WTC11 (cell line): ENCODE data around the gene GRIA4. TPM values are rescaled to one million over a fixed set of nuclear protein-coding genes. Genes with fewer than 3 reads are reported as not detected.
A peak's percentile ranks its signal among the peaks of the same experiment; 100 is the strongest.

ENCODE experiments used
- ATAC-seq: fragments of 200-7000 bp; cut with Tn5 transposase; 2 replicates; pipeline ENCODE4 v1.10.0; 2021; ENCODE audit warnings: mild to moderate bottlenecking, moderate library complexity
- CTCF ChIA-PET: fragments of 300-600 bp; sonication (Branson Sonifier 250); formaldehyde crosslinking; loops from one replicate; lab custom pipeline; 2021; ENCODE audit warnings: antibody characterized with exemption; lab: Charles Lee
- POLR2A ChIA-PET: fragments of 350-600 bp; sonication (Branson Sonifier 250); formaldehyde crosslinking; loops from one replicate; lab custom pipeline; 2021; ENCODE audit warnings: antibody characterized with exemption; lab: Charles Lee
- DNase-seq: peaks from one replicate; pipeline ENCODE4 v3.0.0; 2021; ENCODE audit warnings: low spot score
- H3K27ac Mint-ChIP-seq: 2 replicates; pipeline ENCODE4 v1.8.0; 2021; ENCODE audit warnings: mixed read lengths
- H3K27me3 Mint-ChIP-seq: 2 replicates; pipeline ENCODE4 v1.8.0; 2021; ENCODE audit warnings: low read depth, mild to moderate bottlenecking, moderate library complexity, mixed read lengths
- H3K36me3 Mint-ChIP-seq: 2 replicates; pipeline ENCODE4 v1.8.0; 2021; ENCODE audit warnings: mixed read lengths
- H3K4me1 Mint-ChIP-seq: 2 replicates; pipeline ENCODE4 v1.8.0; 2022; ENCODE audit warnings: mixed read lengths
- H3K4me3 Mint-ChIP-seq: 2 replicates; pipeline ENCODE4 v1.8.0; 2021; ENCODE audit warnings: mild to moderate bottlenecking, moderate library complexity, mixed read lengths
- H3K9me3 Mint-ChIP-seq: 2 replicates; pipeline ENCODE4 v1.8.0; 2021; ENCODE audit warnings: mixed read lengths
- ATF1 ChIP-seq: sonication (generic); formaldehyde crosslinking; IDR thresholded peaks from 2 replicates; pipeline ENCODE4 v1.8.1; 2023; ENCODE audit warnings: mild to moderate bottlenecking, moderate library complexity, missing genetic modification reagents
- ATF2 ChIP-seq: sonication (generic); formaldehyde crosslinking; IDR thresholded peaks from 2 replicates; pipeline ENCODE4 v1.8.1; 2022; ENCODE audit warnings: low read depth, missing genetic modification reagents, borderline replicate concordance
- CDX4 ChIP-seq: fragments of 250-450 bp; sonication (Bioruptor Pico); IDR thresholded peaks from 2 replicates; pipeline ENCODE4 v1.9.0; 2021; ENCODE audit warnings: moderate library complexity, mild to moderate bottlenecking, inconsistent platforms, borderline replicate concordance
- ETV6 ChIP-seq: sonication (generic); formaldehyde crosslinking; IDR thresholded peaks from 2 replicates; pipeline ENCODE4 v1.8.1; 2022; ENCODE audit warnings: mild to moderate bottlenecking, missing genetic modification reagents
- FOXJ3 ChIP-seq: sonication (generic); formaldehyde crosslinking; IDR thresholded peaks from 2 replicates; pipeline ENCODE4 v1.9.0; 2021; ENCODE audit warnings: missing genetic modification reagents, mild to moderate bottlenecking, borderline replicate concordance
- FOXP4 ChIP-seq: sonication (generic); formaldehyde crosslinking; IDR thresholded peaks from 2 replicates; pipeline ENCODE4 v1.8.0; 2022; ENCODE audit warnings: mild to moderate bottlenecking, missing genetic modification reagents
- JUN ChIP-seq: sonication (generic); formaldehyde crosslinking; IDR thresholded peaks from 2 replicates; pipeline ENCODE4 v1.8.0; 2023; ENCODE audit warnings: mild to moderate bottlenecking, missing genetic modification reagents
- MAX ChIP-seq: sonication (generic); formaldehyde crosslinking; IDR thresholded peaks from 2 replicates; pipeline ENCODE4 v1.8.0; 2022; ENCODE audit warnings: mild to moderate bottlenecking, missing genetic modification reagents
- MYBL2 ChIP-seq: sonication (generic); formaldehyde crosslinking; IDR thresholded peaks from 2 replicates; pipeline ENCODE4 v1.8.1; 2023; ENCODE audit warnings: mild to moderate bottlenecking, moderate library complexity, missing genetic modification reagents
- NFE2L1 ChIP-seq: sonication (generic); formaldehyde crosslinking; IDR thresholded peaks from 2 replicates; pipeline ENCODE4 v1.8.1; 2023; ENCODE audit warnings: missing genetic modification reagents
- NR2C2 ChIP-seq: sonication (generic); formaldehyde crosslinking; IDR thresholded peaks from 2 replicates; pipeline ENCODE4 v1.8.0; 2022; ENCODE audit warnings: mild to moderate bottlenecking, missing genetic modification reagents
- OVOL2 ChIP-seq: fragments of 250-450 bp; sonication (Bioruptor Pico); IDR thresholded peaks from 2 replicates; pipeline ENCODE4 v1.9.0; 2021; ENCODE audit warnings: mild to moderate bottlenecking, borderline replicate concordance
- ZMAT4 ChIP-seq: fragments of 250-450 bp; sonication (Bioruptor Pico); IDR thresholded peaks from 2 replicates; pipeline ENCODE4 v1.9.0; 2021; ENCODE audit warnings: mild to moderate bottlenecking
- ZNF232 ChIP-seq: sonication (generic); formaldehyde crosslinking; IDR thresholded peaks from 2 replicates; pipeline ENCODE4 v1.8.0; 2022; ENCODE audit warnings: mild to moderate bottlenecking, missing genetic modification reagents
- ZNF263 ChIP-seq: sonication (generic); formaldehyde crosslinking; IDR thresholded peaks from 2 replicates; pipeline ENCODE4 v1.8.1; 2022; ENCODE audit warnings: low read depth, mild to moderate bottlenecking, moderate library complexity, missing genetic modification reagents
- ZNF281 ChIP-seq: sonication (generic); formaldehyde crosslinking; IDR thresholded peaks from 2 replicates; pipeline ENCODE4 v1.8.0; 2023; ENCODE audit warnings: mild to moderate bottlenecking, missing genetic modification reagents
- ZNF423 ChIP-seq: fragments of 250-450 bp; sonication (Bioruptor Pico); IDR thresholded peaks from 2 replicates; pipeline ENCODE4 v2.1.2; 2022; ENCODE audit warnings: mild to moderate bottlenecking, moderate library complexity
- ZNF425 ChIP-seq: fragments of 250-450 bp; sonication (Bioruptor Pico); conservative IDR thresholded peaks from 2 replicates; pipeline ENCODE4 v1.9.0; 2021; ENCODE audit warnings: mild to moderate bottlenecking
- ZNF532 ChIP-seq: fragments of 250-450 bp; sonication (Bioruptor Pico); IDR thresholded peaks from 2 replicates; pipeline ENCODE4 v1.9.0; 2021; ENCODE audit warnings: mild to moderate bottlenecking, borderline replicate concordance
- total RNA-seq: library from RNA; stranded (reverse); gene quantifications from 3 replicates; pipeline ENCODE4 v1.2.3, GENCODE V29; 2021

GRIA4 gene
- total RNA-seq, 1 experiment from 2014 or later = 11.4 TPM

GRCh38 chr11:105937738-105938137 lies 327.9 kb downstream of the GRIA4 start:
- Mint-ChIP-seq H3K4me1 (peaks cover 47% of the 10 kb centered on the region), H3K9me3 (no peaks in the 10 kb centered on the region), H3K27ac (peak overlapping the region; percentile 34; the same call in 1 of the 2 replicates), H3K27me3 (no peaks in the 10 kb centered on the region), H3K4me3 (no peak overlapping the region), H3K36me3 (no peaks in the 10 kb centered on the region)
- ATAC-seq = peak; percentile 84
- POLR2A ChIA-PET = no interaction called here
- no peak for DNase-seq
- CTCF ChIA-PET = no interaction called here
- TF ChIP-seq ZNF263 (no peak), JUN (CRISPR knock-in tag) (no peak), NFE2L1 (CRISPR knock-in tag) (no peak), ZMAT4 (CRISPR knock-in tag) (no peak), ZNF281 (CRISPR knock-in tag) (no peak)

GRCh38 chr11:105942921-105943320 lies 333.0 kb downstream of the GRIA4 start:
- CTCF ChIA-PET = no interaction called here
- H3K4me3 Mint-ChIP-seq = no peak overlapping the region
- H3K36me3 Mint-ChIP-seq = no peaks in the 10 kb centered on the region
- H3K4me1 Mint-ChIP-seq = peaks cover 36% of the 10 kb centered on the region
- no peaks in the 10 kb centered on the region for H3K27me3 Mint-ChIP-seq
- no peak overlapping the region for H3K27ac Mint-ChIP-seq
- DNase-seq (no peak), ATAC-seq (no peak)
- POLR2A ChIA-PET = no interaction called here
- H3K9me3 Mint-ChIP-seq = no peaks in the 10 kb centered on the region
- no peak for TF ChIP-seq FOXJ3 (CRISPR knock-in tag)
- TF ChIP-seq CDX4 (CRISPR knock-in tag) = no peak
- TF ChIP-seq ETV6 (CRISPR knock-in tag) = no peak
- no peak for TF ChIP-seq ATF1
- TF ChIP-seq MAX (CRISPR knock-in tag) = no peak
- no peak for TF ChIP-seq JUN (CRISPR knock-in tag)
- TF ChIP-seq MYBL2 = no peak
- TF ChIP-seq OVOL2 (CRISPR knock-in tag) = no peak
- no peak for TF ChIP-seq ZMAT4 (CRISPR knock-in tag)
- TF ChIP-seq ZNF425 (CRISPR knock-in tag) = no peak
- TF ChIP-seq ATF2 = no peak
- TF ChIP-seq ZNF232 = no peak
- no peak for TF ChIP-seq FOXP4 (CRISPR knock-in tag)
- TF ChIP-seq ZNF532 (CRISPR knock-in tag) = no peak
- no peak for TF ChIP-seq ZNF423 (CRISPR knock-in tag)
- no peak for TF ChIP-seq NR2C2
